C1 segment of cervical spinal cord (tissue), 14 donors: ENCODE results near the gene KLF16.
"Not testable (repeated sequence)": the region's sequence is repeated elsewhere in the genome, so short reads cannot be mapped to it uniquely, and the experiment has no call there.

Experiments
- DNase-seq, 14 donors: peaks; one replicate each; lab custom pipeline; 2025; lab: John Stamatoyannopoulos, UW

The KLF16 gene

GRCh38 chr19:1884719-1885334, 21.4 kb upstream of the KLF16 start:
- DNase-seq, result peak in 2 of 14 donors; percentile 16 to 51

GRCh38 chr19:1884291-1884718, 20.9 kb upstream of the KLF16 start:
- no peak for DNase-seq

DNA sequence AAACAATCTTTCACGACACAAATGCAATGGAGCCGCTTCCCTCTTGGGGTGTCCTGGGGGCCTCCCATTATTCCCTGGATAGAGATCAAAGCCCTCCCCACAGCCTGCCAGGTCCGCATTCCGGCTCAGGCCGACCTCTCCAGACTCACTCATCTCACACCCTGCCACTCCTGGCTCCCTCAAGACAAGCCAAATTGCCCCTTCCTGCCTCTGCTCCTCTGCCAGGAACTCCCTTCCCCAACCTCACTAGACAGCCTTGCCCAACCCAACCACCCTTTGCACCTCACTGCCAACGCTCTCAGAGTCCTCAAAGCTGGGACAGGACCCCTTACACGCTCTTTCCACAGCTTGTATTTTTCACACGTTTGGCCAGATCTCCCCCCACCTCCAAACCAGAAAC, 20.4 kb upstream of the KLF16 start:
- DNase-seq, result peak in 1 of 14 donors; percentile 15

DNA sequence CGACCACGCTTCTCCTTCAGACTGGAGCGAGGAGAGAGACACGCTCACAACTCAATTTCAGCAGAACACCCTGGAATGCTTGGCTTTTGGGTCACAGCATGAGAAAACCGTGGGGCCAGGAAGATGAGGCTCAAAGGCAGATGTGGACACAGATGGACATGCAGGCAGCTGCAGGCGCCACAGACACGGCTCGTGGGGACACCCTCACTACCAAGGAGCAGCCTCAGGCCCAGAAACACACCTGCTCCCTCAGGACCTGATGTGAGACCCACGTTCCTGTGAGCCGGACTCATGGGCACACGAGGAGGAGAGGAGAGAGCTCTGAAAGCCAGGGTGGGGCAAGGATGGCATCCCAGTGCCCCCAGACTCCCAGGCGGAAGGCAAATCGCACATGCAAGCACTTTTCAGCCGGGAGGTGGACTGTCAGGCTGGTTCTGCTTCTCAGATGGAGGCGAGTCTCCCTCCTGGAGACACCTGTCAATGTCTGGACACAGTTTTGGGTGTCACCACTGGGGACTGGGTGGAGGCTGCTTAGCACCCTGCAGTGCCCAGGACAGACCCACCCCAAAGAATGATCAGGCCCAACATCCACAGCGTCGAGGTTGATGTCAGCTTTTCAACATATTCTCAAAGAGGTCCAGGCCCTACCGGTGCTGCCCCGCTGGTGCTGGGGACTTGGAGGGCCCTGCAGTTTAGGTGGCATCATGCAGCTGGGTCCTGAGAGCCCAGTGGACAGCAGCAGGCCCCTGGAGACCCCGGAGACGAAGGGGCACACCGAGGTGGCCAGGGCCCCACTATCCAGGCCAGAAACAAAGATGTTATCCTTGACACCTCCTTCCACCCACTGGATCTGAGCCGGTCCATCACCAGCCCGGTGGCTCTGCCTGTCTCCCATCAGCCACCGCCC, 19.7 kb upstream of the KLF16 start:
- peak in 3 of 14 donors; percentile 45 to 58 (median 53) for DNase-seq

- DNase-seq, result peak in 9 of 14 donors; percentile 36 to 75 (median 47)
These were observed 18.9 kb upstream of the KLF16 start for GRCh38 chr19:1882089-1882785.

GRCh38 chr19:1881393-1882088, 18.2 kb upstream of the KLF16 start:
- DNase-seq, result peak in 2 of 14 donors; percentile 27 to 50

DNA sequence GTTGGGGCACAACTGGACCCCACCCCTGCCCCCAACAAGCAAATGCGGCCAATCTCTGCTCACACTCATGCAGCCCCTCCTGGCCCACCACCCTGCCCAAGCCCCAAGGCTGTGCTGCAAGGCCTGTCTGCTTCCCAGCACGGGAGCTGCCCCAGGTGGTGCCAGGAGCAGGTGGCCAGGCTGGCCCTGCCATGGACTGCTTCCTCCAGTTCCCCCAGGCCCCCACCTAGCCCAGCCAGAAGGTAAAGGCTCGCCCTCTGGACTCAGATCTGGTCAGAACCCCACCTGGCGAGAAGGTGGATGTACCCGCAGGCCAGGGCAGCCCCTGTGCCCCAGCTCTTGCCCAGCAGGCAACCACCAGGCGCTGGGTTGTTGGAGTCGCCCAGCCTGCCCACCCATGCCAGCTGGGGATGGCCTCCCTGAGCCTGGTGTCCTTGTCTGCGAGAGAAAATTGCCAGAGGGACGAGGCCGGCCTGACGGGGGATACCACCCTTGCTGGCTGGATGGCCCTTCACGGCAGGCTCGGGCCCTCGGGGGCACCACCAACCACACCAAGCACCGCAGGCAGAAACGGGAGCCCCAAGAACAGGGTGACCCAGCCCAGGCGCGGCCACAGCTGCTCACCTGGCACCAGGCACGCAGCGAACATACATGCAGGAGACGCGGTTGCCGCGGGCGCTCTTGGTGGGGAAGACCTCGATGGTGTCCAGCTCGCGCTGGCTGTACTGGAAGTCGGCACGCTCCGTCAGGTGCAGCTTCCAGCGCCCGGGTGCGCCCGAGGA, 17.4 kb upstream of the KLF16 start:
- peak in 1 of 14 donors; percentile 69 for DNase-seq

- DNase-seq, result not testable (repeated sequence)
These were observed 16.6 kb upstream of the KLF16 start for GRCh38 chr19:1879982-1880381.

GRCh38 chr19:1878583-1878982, 15.2 kb upstream of the KLF16 start:
- peak in 1 of 14 donors; percentile 75 for DNase-seq

DNA sequence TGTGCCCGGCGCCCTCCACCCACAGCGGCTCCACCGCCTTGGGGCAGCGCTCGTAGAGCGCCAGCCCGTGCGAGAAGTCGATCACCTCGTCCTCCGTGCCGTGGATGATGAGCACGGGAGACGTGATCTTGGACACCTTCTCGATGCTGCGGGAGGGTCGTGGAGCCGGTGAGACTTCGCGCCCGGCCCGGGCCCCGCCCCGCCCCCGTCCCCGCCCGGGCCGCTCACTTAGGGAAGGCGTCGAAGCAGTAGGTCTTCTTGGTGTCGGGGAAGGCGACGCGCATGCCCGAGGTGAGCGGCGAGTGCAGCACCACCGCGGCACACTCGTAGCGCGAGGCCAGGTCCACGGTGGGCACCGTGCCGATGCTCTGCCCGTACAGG, 13.9 kb upstream of the KLF16 start:
- not testable (repeated sequence) for DNase-seq

GRCh38 chr19:1876496-1877279, 13.3 kb upstream of the KLF16 start:
- DNase-seq, result not testable (repeated sequence)

- DNase-seq, result peak; percentile 57 to 92 (median 84)
These were observed 12.5 kb upstream of the KLF16 start for GRCh38 chr19:1875646-1876495.

- DNase-seq, result not testable (repeated sequence)
These were observed 11.9 kb upstream of the KLF16 start for GRCh38 chr19:1875265-1875645.

GRCh38 chr19:1874554-1875185, 11.3 kb upstream of the KLF16 start:
- no peak for DNase-seq

- peak in 9 of 14 donors; percentile 36 to 68 (median 64) for DNase-seq
These were observed 10.4 kb upstream of the KLF16 start for GRCh38 chr19:1873524-1874473.

- DNase-seq, result no peak
These were observed 9.6 kb upstream of the KLF16 start for GRCh38 chr19:1872807-1873523.

GRCh38 chr19:1871630-1872029, 8.3 kb upstream of the KLF16 start:
- DNase-seq, result no peak
